Measurements from ENCODE around the gene SHANK1. TPM values are rescaled to one million over a fixed set of nuclear protein-coding genes. Genes with fewer than 3 reads are reported as not detected.
A peak's percentile ranks its signal among the peaks of the same experiment; 100 is the strongest.

The SHANK1 gene
- total RNA-seq, 4 donors from 2014 or later: 0.21 to 3.3 (median 0.30) TPM; not detected in 1

GRCh38 chr19:50722201-50723013, 2.8 kb upstream of the SHANK1 start:
- H3K27ac ChIP-seq: peak overlapping the region in 2 of 4 donors; percentile 50 to 69
- H3K4me1 ChIP-seq: peaks cover 0 to 60% (median 21%) of the 10 kb centered on the region in 4 donors
- DNase-seq (ENCODE audit: low spot score in 2 of 2): no peak
- no peaks in the 10 kb centered on the region for H3K9me3 ChIP-seq
- H3K36me3 ChIP-seq: no peaks in the 10 kb centered on the region
- TF ChIP-seq POLR2A (IDR thresholded peaks at IDR 0.05) (no peak), EP300 (IDR thresholded peaks at IDR 0.05) (no peak)
- TF ChIP-seq, protein P1, sequence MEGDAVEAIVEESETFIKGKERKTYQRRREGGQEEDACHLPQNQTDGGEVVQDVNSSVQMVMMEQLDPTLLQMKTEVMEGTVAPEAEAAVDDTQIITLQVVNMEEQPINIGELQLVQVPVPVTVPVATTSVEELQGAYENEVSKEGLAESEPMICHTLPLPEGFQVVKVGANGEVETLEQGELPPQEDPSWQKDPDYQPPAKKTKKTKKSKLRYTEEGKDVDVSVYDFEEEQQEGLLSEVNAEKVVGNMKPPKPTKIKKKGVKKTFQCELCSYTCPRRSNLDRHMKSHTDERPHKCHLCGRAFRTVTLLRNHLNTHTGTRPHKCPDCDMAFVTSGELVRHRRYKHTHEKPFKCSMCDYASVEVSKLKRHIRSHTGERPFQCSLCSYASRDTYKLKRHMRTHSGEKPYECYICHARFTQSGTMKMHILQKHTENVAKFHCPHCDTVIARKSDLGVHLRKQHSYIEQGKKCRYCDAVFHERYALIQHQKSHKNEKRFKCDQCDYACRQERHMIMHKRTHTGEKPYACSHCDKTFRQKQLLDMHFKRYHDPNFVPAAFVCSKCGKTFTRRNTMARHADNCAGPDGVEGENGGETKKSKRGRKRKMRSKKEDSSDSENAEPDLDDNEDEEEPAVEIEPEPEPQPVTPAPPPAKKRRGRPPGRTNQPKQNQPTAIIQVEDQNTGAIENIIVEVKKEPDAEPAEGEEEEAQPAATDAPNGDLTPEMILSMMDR (IDR thresholded peaks at IDR 0.05): no peak
- H3K4me3 ChIP-seq: peak overlapping the region in 1 of 4 donors; percentile 67
- 36 to 40% methylated on average over 14 to 15 of the region's 15 CpGs for WGBS, 2 donors
- peaks cover 0 to 87% of the 10 kb centered on the region in 2 donors for H3K27me3 ChIP-seq

- TF ChIP-seq, protein P1 (IDR thresholded peaks at IDR 0.05): no peak
- TF ChIP-seq POLR2A (IDR thresholded peaks at IDR 0.05) (no peak), EP300 (IDR thresholded peaks at IDR 0.05) (no peak)
- Histone ChIP-seq H3K27ac (no peak overlapping the region), H3K4me1 (peaks cover 0 to 59% (median 21%) of the 10 kb centered on the region in 4 donors), H3K9me3 (no peaks in the 10 kb centered on the region), H3K36me3 (no peaks in the 10 kb centered on the region), H3K4me3 (no peak overlapping the region), H3K27me3 (peaks cover 0 to 91% of the 10 kb centered on the region in 2 donors)
- no peak for DNase-seq (ENCODE audit: low spot score in 2 of 2)
- WGBS, 2 donors: 64 to 77% methylated on average over 10 of the region's 10 CpGs
These were observed 2.0 kb upstream of the SHANK1 start for GRCh38 chr19:50721441-50722137.

DNA sequence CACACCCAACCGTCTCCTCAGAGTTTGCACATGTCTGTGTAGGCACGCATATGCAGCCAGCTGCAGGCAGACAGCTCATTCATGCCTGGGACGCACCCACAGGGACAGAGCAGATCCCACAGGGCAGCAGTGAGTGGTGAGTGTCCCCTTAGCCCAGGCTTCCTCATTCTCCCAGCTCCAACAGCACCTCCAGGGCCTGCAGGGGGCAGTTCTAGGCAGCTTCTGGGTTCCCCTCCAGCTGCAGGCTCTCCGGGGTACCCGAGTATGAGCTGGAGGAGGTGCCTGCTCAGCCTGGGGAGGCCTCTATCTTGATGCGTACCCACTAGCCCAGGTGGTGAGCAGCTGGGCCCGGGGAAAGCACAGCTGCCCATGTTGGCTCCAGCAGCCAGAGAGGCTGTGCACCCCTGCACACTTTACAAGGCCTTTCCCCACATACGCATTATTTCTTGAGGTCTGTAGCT, 1.3 kb upstream of the SHANK1 start:
- WGBS, 2 donors: 48 to 64% methylated on average over 7 to 8 of the region's 8 CpGs
- H3K9me3 ChIP-seq: no peaks in the 10 kb centered on the region
- H3K27ac ChIP-seq: no peak overlapping the region
- peaks cover 0 to 91% of the 10 kb centered on the region in 2 donors for H3K27me3 ChIP-seq
- peaks cover 0 to 53% (median 21%) of the 10 kb centered on the region in 4 donors for H3K4me1 ChIP-seq
- H3K4me3 ChIP-seq: no peak overlapping the region
- no peak for TF ChIP-seq EP300 (IDR thresholded peaks at IDR 0.05)
- TF ChIP-seq POLR2A (IDR thresholded peaks at IDR 0.05): no peak
- TF ChIP-seq, protein P1 (IDR thresholded peaks at IDR 0.05): no peak
- DNase-seq (ENCODE audit: low spot score in 2 of 2): no peak
- H3K36me3 ChIP-seq: no peaks in the 10 kb centered on the region

GRCh38 chr19:50720181-50720920, 749 bp upstream of the SHANK1 start:
- H3K27me3 ChIP-seq: peaks cover 0 to 92% of the 10 kb centered on the region in 2 donors
- H3K36me3 ChIP-seq: no peaks in the 10 kb centered on the region
- TF ChIP-seq, protein P1 (IDR thresholded peaks at IDR 0.05): no peak
- no peak for TF ChIP-seq POLR2A (IDR thresholded peaks at IDR 0.05)
- no peak for TF ChIP-seq EP300 (IDR thresholded peaks at IDR 0.05)
- no peak for DNase-seq (ENCODE audit: low spot score in 2 of 2)
- no peaks in the 10 kb centered on the region for H3K9me3 ChIP-seq
- WGBS, 2 donors: 50 to 56% methylated on average over 21 of the region's 21 CpGs
- H3K4me1 ChIP-seq: peaks cover 0 to 47% (median 16%) of the 10 kb centered on the region in 4 donors
- H3K4me3 ChIP-seq: no peak overlapping the region
- H3K27ac ChIP-seq: no peak overlapping the region
